Measurements from ENCODE around the gene NEGR1. TPM values are rescaled to one million over a fixed set of nuclear protein-coding genes. Genes with fewer than 3 reads are reported as not detected.

Gene NEGR1
- polyA plus RNA-seq, 1 donor from 2014 or later, result 47.4 TPM

GRCh38 chr1:71967670-71968069 is 314.7 kb downstream of the NEGR1 start:
- TF ChIP-seq RAD21 (conservative IDR thresholded peaks at IDR 0.05), result no peak
- TF ChIP-seq TAF1 (IDR thresholded peaks at IDR 0.05; ENCODE audit: low read depth), result no peak
- no peak for TF ChIP-seq EZH2 (IDR thresholded peaks at IDR 0.05; ENCODE audit: borderline replicate concordance, insufficient read depth, low read length, poor library complexity, severe bottlenecking)
- H2AFZ ChIP-seq (ENCODE audit: low read depth, low read length), result no peak overlapping the region

GRCh38 chr1:71964188-71964587 is 318.2 kb downstream of the NEGR1 start:
- no peaks in the 10 kb centered on the region for H4K20me1 ChIP-seq (ENCODE audit: insufficient read depth)
- H3K27me3 ChIP-seq (ENCODE audit: insufficient read depth, low read depth, low read length), result no peaks in the 10 kb centered on the region
- H3K36me3 ChIP-seq (ENCODE audit: insufficient read depth, low read length), result no peaks in the 10 kb centered on the region
- no peak overlapping the region for H3K4me3 ChIP-seq (ENCODE audit: low read length)
- no peaks in the 10 kb centered on the region for H3K9me2 ChIP-seq (ENCODE audit: insufficient read depth, low read length)
- no peaks in the 10 kb centered on the region for H3F3A ChIP-seq (ENCODE audit: insufficient read depth, low read length, poor library complexity, severe bottlenecking)
- H3K79me2 ChIP-seq (replicated peaks; ENCODE audit: insufficient read depth, low read length), result no peaks in the 10 kb centered on the region
- no peak overlapping the region for H3K4me2 ChIP-seq (ENCODE audit: low read length)
- H3K27ac ChIP-seq (ENCODE audit: low read length), result no peak overlapping the region
- no peaks in the 10 kb centered on the region for H3K9me3 ChIP-seq (ENCODE audit: low read length)
- H2AFZ ChIP-seq (ENCODE audit: low read depth, low read length), result no peak overlapping the region
- no peak overlapping the region for H3K9ac ChIP-seq (ENCODE audit: low read length)
- TF ChIP-seq EP300 (conservative IDR thresholded peaks at IDR 0.05; ENCODE audit: poor library complexity, severe bottlenecking) (no peak), REST (IDR thresholded peaks at IDR 0.05; ENCODE audit: borderline replicate concordance) (no peak), EZH2 (IDR thresholded peaks at IDR 0.05; ENCODE audit: borderline replicate concordance, insufficient read depth, low read length, poor library complexity, severe bottlenecking) (no peak), CTCF (IDR thresholded peaks at IDR 0.05; ENCODE audit: poor library complexity, severe bottlenecking) (no peak), TAF1 (IDR thresholded peaks at IDR 0.05; ENCODE audit: low read depth) (no peak), SMC3 (conservative IDR thresholded peaks at IDR 0.05; ENCODE audit: poor library complexity) (no peak), MXI1 (conservative IDR thresholded peaks at IDR 0.05; ENCODE audit: poor library complexity, severe bottlenecking) (no peak), RAD21 (conservative IDR thresholded peaks at IDR 0.05) (no peak), POLR2AphosphoS5 (IDR thresholded peaks at IDR 0.05) (no peak)

More at GRCh38 chr1:71967670-71968069, 314.7 kb downstream of the NEGR1 start:
- Histone ChIP-seq H3K9me2 (ENCODE audit: insufficient read depth, low read length) (no peaks in the 10 kb centered on the region), H3F3A (ENCODE audit: insufficient read depth, low read length, poor library complexity, severe bottlenecking) (no peaks in the 10 kb centered on the region), H3K36me3 (ENCODE audit: insufficient read depth, low read length) (no peaks in the 10 kb centered on the region), H3K9me3 (ENCODE audit: low read length) (no peaks in the 10 kb centered on the region), H3K4me3 (ENCODE audit: low read length) (no peak overlapping the region), H4K20me1 (ENCODE audit: insufficient read depth) (no peaks in the 10 kb centered on the region), H3K27ac (ENCODE audit: low read length) (no peak overlapping the region), H3K79me2 (replicated peaks; ENCODE audit: insufficient read depth, low read length) (no peaks in the 10 kb centered on the region), H3K9ac (ENCODE audit: low read length) (no peak overlapping the region), H3K4me2 (ENCODE audit: low read length) (no peak overlapping the region), H3K27me3 (ENCODE audit: insufficient read depth, low read depth, low read length) (no peaks in the 10 kb centered on the region)
